SU-DHL-6 (cell line): ENCODE measurements around the gene RNF43.

Experiments used
- H2AFZ ChIP-seq: fragments of 200-600 bp; sonication (generic); 2 replicates; pipeline ENCODE4 v1.6.1; 2014; ENCODE audit warnings: low read depth, mild to moderate bottlenecking, moderate library complexity, mixed read lengths, antibody characterized with exemption, low read length; ENCODE audit not compliant: severe bottlenecking
- H3F3A ChIP-seq: fragments of 200-600 bp; shearing (Covaris generic); 2 replicates; pipeline ENCODE4 v1.6.0; 2016; ENCODE audit warnings: antibody characterized with exemption, mild to moderate bottlenecking; ENCODE audit not compliant: insufficient read depth
- H3K27ac ChIP-seq: fragments of 200-600 bp; sonication (generic); 2 replicates; pipeline ENCODE4 v1.5.1; 2016; ENCODE audit warnings: low read depth, mild to moderate bottlenecking, low read length, moderate library complexity, mixed read lengths
- H3K27me3 ChIP-seq: fragments of 200-600 bp; sonication (generic), shearing (Covaris generic); 2 replicates; pipeline ENCODE4 v1.6.0; 2014; ENCODE audit warnings: mild to moderate bottlenecking, low read length
- H3K36me3 ChIP-seq: fragments of 200-600 bp; sonication (generic); 2 replicates; pipeline ENCODE4 v1.6.1; 2014; ENCODE audit warnings: mild to moderate bottlenecking, low read length, mixed read lengths
- H3K4me2 ChIP-seq: fragments of 300-600, 200-600 bp; shearing (Covaris generic), sonication (generic); 2 replicates; pipeline ENCODE4 v1.6.0; 2014; ENCODE audit warnings: low read length, low read depth, mild to moderate bottlenecking; ENCODE audit not compliant: poor library complexity, severe bottlenecking
- H3K4me3 ChIP-seq: fragments of 200-600 bp; sonication (generic); 2 replicates; pipeline ENCODE4 v1.5.1; 2014; ENCODE audit warnings: antibody characterized with exemption, low read length, mild to moderate bottlenecking, mixed read lengths; ENCODE audit not compliant: insufficient read depth, poor library complexity, severe bottlenecking
- H3K79me2 ChIP-seq: fragments of 200-600 bp; sonication (generic); 2 replicates; pipeline ENCODE4 v1.6.1; 2014; ENCODE audit warnings: mild to moderate bottlenecking, low read length, moderate library complexity; ENCODE audit not compliant: insufficient read depth
- H3K9ac ChIP-seq: fragments of 200-600 bp; sonication (generic); 2 replicates; pipeline ENCODE4 v1.7.0; 2014; ENCODE audit warnings: mild to moderate bottlenecking, low read length
- H3K9me2 ChIP-seq: fragments of 200-600 bp; sonication (generic); replicated peaks from 2 replicates; pipeline ENCODE4 v1.6.1; 2014; ENCODE audit warnings: low read length; ENCODE audit not compliant: insufficient read depth
- H3K9me3 ChIP-seq: fragments of 200-600 bp; sonication (generic); 2 replicates; pipeline ENCODE4 v1.6.1; 2014; ENCODE audit warnings: low read length, mixed read lengths; ENCODE audit not compliant: insufficient read depth
- H4K20me1 ChIP-seq: fragments of 200-600 bp; sonication (generic); 2 replicates; pipeline ENCODE4 v1.6.1; 2014; ENCODE audit warnings: low read depth, mild to moderate bottlenecking, antibody characterized with exemption, low read length, moderate library complexity, mixed read lengths
- CTCF ChIP-seq: fragments of 200-600 bp; sonication (generic); IDR thresholded peaks from one replicate; pipeline ENCODE4 v1.5.1; 2017; ENCODE audit warnings: antibody characterized with exemption, mild to moderate bottlenecking, low read length, moderate library complexity; ENCODE audit not compliant: insufficient read depth, poor library complexity, severe bottlenecking
- EZH2phosphoT487 ChIP-seq: fragments of 200-600 bp; sonication (generic), shearing (Covaris generic); conservative IDR thresholded peaks from 2 replicates; pipeline ENCODE4 v1.6.1; 2018; ENCODE audit warnings: mild to moderate bottlenecking, antibody characterized with exemption, low read length, moderate library complexity, mixed read lengths

RNF43 gene

GRCh38 chr17:58380207-58381123 lies 36.9 kb downstream of the RNF43 start:
- no peak overlapping the region for H3K9ac ChIP-seq
- H3K27ac ChIP-seq: no peak overlapping the region
- no peaks in the 10 kb centered on the region for H3K79me2 ChIP-seq
- no peaks in the 10 kb centered on the region for H3F3A ChIP-seq
- H3K36me3 ChIP-seq: no peaks in the 10 kb centered on the region
- H3K27me3 ChIP-seq: no peaks in the 10 kb centered on the region
- no peaks in the 10 kb centered on the region for H4K20me1 ChIP-seq
- H3K4me3 ChIP-seq: no peak overlapping the region
- H2AFZ ChIP-seq: no peak overlapping the region
- no peaks in the 10 kb centered on the region for H3K9me2 ChIP-seq
- TF ChIP-seq EZH2phosphoT487: no peak
- no peak for TF ChIP-seq CTCF
- no peaks in the 10 kb centered on the region for H3K9me3 ChIP-seq
- no peak overlapping the region for H3K4me2 ChIP-seq

- H3K9ac ChIP-seq: no peak overlapping the region
Measured at GRCh38 chr17:58379511-58379824, 37.9 kb downstream of the RNF43 start.

GRCh38 chr17:58378733-58379510 lies 38.4 kb downstream of the RNF43 start:
- Histone ChIP-seq H3K9me3 (no peaks in the 10 kb centered on the region), H3F3A (no peaks in the 10 kb centered on the region), H2AFZ (no peak overlapping the region), H3K27me3 (no peaks in the 10 kb centered on the region), H3K9ac (no peak overlapping the region), H3K9me2 (no peaks in the 10 kb centered on the region), H3K4me3 (no peak overlapping the region), H3K79me2 (no peaks in the 10 kb centered on the region), H3K27ac (no peak overlapping the region), H3K4me2 (no peak overlapping the region), H3K36me3 (no peaks in the 10 kb centered on the region), H4K20me1 (no peaks in the 10 kb centered on the region)
- TF ChIP-seq CTCF (no peak), EZH2phosphoT487 (no peak)

More at GRCh38 chr17:58379511-58379824, 37.9 kb downstream of the RNF43 start:
- H3K9me3 ChIP-seq: no peaks in the 10 kb centered on the region
- H3K4me2 ChIP-seq: no peak overlapping the region
- no peak overlapping the region for H3K4me3 ChIP-seq
- no peak overlapping the region for H2AFZ ChIP-seq
- H4K20me1 ChIP-seq: no peaks in the 10 kb centered on the region
- no peaks in the 10 kb centered on the region for H3K36me3 ChIP-seq
- no peaks in the 10 kb centered on the region for H3F3A ChIP-seq
- no peaks in the 10 kb centered on the region for H3K79me2 ChIP-seq
- H3K27ac ChIP-seq: no peak overlapping the region
- TF ChIP-seq CTCF (no peak), EZH2phosphoT487 (no peak)
- no peaks in the 10 kb centered on the region for H3K27me3 ChIP-seq
- H3K9me2 ChIP-seq: no peaks in the 10 kb centered on the region
